A549 (cell line): ENCODE data around the gene FUT8. TPM values are rescaled to one million over a fixed set of nuclear protein-coding genes. Genes with fewer than 3 reads are reported as not detected.

ENCODE experiments used
- ATAC-seq, 2 experiments: fragments of 200-7000 bp in 1 of 2; fragments of >200 bp in 1 of 2; cut with Nextera tagmentation in 1 of 2; cut with Tn5 transposase in 1 of 2; 3 replicates each; pipeline versions ENCODE4 v1.8.0 to v1.9.1; 2018 to 2020; ENCODE audit warnings: mild to moderate bottlenecking in 1 of 2, moderate library complexity in 1 of 2
- CTCF ChIA-PET: fragments of 300-600 bp; sonication (Branson Sonifier 250); formaldehyde crosslinking; extraction: SDS; loops from one replicate; lab custom pipeline; 2021; ENCODE audit warnings: antibody characterized with exemption, inconsistent platforms; lab: Yijun Ruan, JAX
- POLR2A ChIA-PET: fragments of 350-600 bp; formaldehyde crosslinking; extraction: SDS; loops from one replicate; lab custom pipeline; 2021; ENCODE audit warnings: antibody characterized with exemption, inconsistent platforms; lab: Yijun Ruan, JAX
- DNase-seq, 2 experiments: peaks; one replicate each; pipeline versions ENCODE4 v3.0.0 to v3.0.0-alpha.2; 2011 to 2016; ENCODE audit warnings: low read depth in 1 of 2, low spot score in 1 of 2
- FAIRE-seq: peaks from 2 replicates; lab custom pipeline; 2011; peaks lifted over from hg19 to GRCh38; lab: Jason Lieb, UNC
- H3K27ac ChIP-seq, 2 experiments: fragments of >200 bp; sonication (Bioruptor Twin); formaldehyde crosslinking; 3 replicates each; pipeline ENCODE4 v1.5.1; 2016 to 2017
- H3K4me1 ChIP-seq: fragments of >200 bp; sonication (Bioruptor Twin); formaldehyde crosslinking; 3 replicates; pipeline ENCODE4 v1.6.1; 2016
- H3K4me2 ChIP-seq: fragments of >200 bp; sonication (Bioruptor Twin); formaldehyde crosslinking; 3 replicates; pipeline ENCODE4 v1.6.1; 2016
- H3K4me3 ChIP-seq: fragments of >200 bp; sonication (Bioruptor Twin); formaldehyde crosslinking; 3 replicates; pipeline ENCODE4 v1.5.1; 2016
- H3K9me3 ChIP-seq: fragments of >200 bp; sonication (Bioruptor Twin); formaldehyde crosslinking; 3 replicates; pipeline ENCODE4 v1.6.1; 2016
- ATOH8 ChIP-seq: fragments of 250-450 bp; sonication (Bioruptor Pico); IDR thresholded peaks from 2 replicates; pipeline ENCODE4 v1.5.0; 2020; ENCODE audit warnings: low read depth, mild to moderate bottlenecking, moderate library complexity
- BCL3 ChIP-seq: fragments of >200 bp; sonication (Bioruptor Twin); formaldehyde crosslinking; IDR thresholded peaks from 3 replicates; pipeline ENCODE4 v1.6.1; 2016
- CBX8 ChIP-seq: fragments of 200-600 bp; sonication (generic); IDR thresholded peaks from 2 replicates; pipeline ENCODE4 v1.6.1; 2016
- CEBPB ChIP-seq, 2 experiments: fragments of >200 bp in 1 of 2; sonication (Bioruptor Twin) in 1 of 2; formaldehyde crosslinking in 1 of 2; IDR thresholded peaks; 2 replicates each; pipeline ENCODE4 v1.6.1; 2012 to 2016
- CTCF ChIP-seq: fragments of >200 bp; sonication (Bioruptor Twin); formaldehyde crosslinking; IDR thresholded peaks from 3 replicates; pipeline ENCODE4 v1.5.1; 2016
- EHMT2 ChIP-seq: fragments of 200-600 bp; sonication (generic); IDR thresholded peaks from 2 replicates; pipeline ENCODE4 v1.6.1; 2016; ENCODE audit warnings: antibody characterized with exemption, low read depth, mild to moderate bottlenecking, moderate library complexity
- FOSB ChIP-seq: fragments of 250-450 bp; sonication (Bioruptor Pico); IDR thresholded peaks from 2 replicates; pipeline ENCODE4 v1.5.0; 2020; ENCODE audit warnings: mild to moderate bottlenecking, moderate library complexity
- HOXA7 ChIP-seq: fragments of 250-450 bp; sonication (Bioruptor Pico); IDR thresholded peaks from 2 replicates; pipeline ENCODE4 v1.5.0; 2020; ENCODE audit warnings: mild to moderate bottlenecking, moderate library complexity
- HOXB5 ChIP-seq: fragments of 250-450 bp; sonication (Bioruptor Pico); IDR thresholded peaks from 2 replicates; pipeline ENCODE4 v1.5.0; 2020; ENCODE audit warnings: mild to moderate bottlenecking, moderate library complexity
- KDM5A ChIP-seq: fragments of 200-600 bp; sonication (generic); IDR thresholded peaks from 2 replicates; pipeline ENCODE4 v1.6.1; 2016; ENCODE audit warnings: antibody characterized with exemption, mild to moderate bottlenecking
- MAX ChIP-seq: IDR thresholded peaks from 2 replicates; pipeline ENCODE4 v1.6.1; 2012
- PBX3 ChIP-seq: IDR thresholded peaks from 2 replicates; pipeline ENCODE4 v1.6.1; 2012
- POLR2A ChIP-seq: IDR thresholded peaks from 2 replicates; pipeline ENCODE4 v1.6.1; 2012; ENCODE audit warnings: mild to moderate bottlenecking, low read length
- RAD21 ChIP-seq, 2 experiments: fragments of >200 bp in 1 of 2; sonication (Bioruptor Twin) in 1 of 2; formaldehyde crosslinking in 1 of 2; IDR thresholded peaks in 1 of 2; conservative IDR thresholded peaks in 1 of 2; 2 replicates in 1 of 2; 3 replicates in 1 of 2; pipeline ENCODE4 v1.6.1; 2012 to 2018; ENCODE audit warnings: inconsistent platforms in 1 of 2
- SMC3 ChIP-seq: fragments of >200 bp; sonication (Bioruptor Twin); formaldehyde crosslinking; IDR thresholded peaks from 3 replicates; pipeline ENCODE4 v1.6.1; 2018; ENCODE audit warnings: inconsistent platforms
- SREBF2 ChIP-seq: fragments of 450-650 bp; IDR thresholded peaks from 2 replicates; pipeline ENCODE4 v1.6.1; 2014; ENCODE audit warnings: mild to moderate bottlenecking, moderate library complexity
- TFCP2L1 ChIP-seq: fragments of 250-450 bp; sonication (Bioruptor Pico); IDR thresholded peaks from 2 replicates; pipeline ENCODE4 v1.5.0; 2021; ENCODE audit warnings: mild to moderate bottlenecking
- TP53 ChIP-seq: fragments of 250-450 bp; sonication (Bioruptor Pico); IDR thresholded peaks from 2 replicates; pipeline ENCODE4 v1.5.0; 2021; ENCODE audit warnings: mild to moderate bottlenecking, moderate library complexity
- USF2 ChIP-seq: fragments of 450-650 bp; IDR thresholded peaks from 2 replicates; pipeline ENCODE4 v1.6.1; 2014; ENCODE audit warnings: antibody characterized with exemption
- ZC3H11A ChIP-seq: fragments of 450-650 bp; IDR thresholded peaks from 2 replicates; pipeline ENCODE4 v1.6.1; 2014; ENCODE audit warnings: antibody characterized with exemption, mild to moderate bottlenecking
- ZNF302 ChIP-seq: fragments of 250-450 bp; sonication (Bioruptor Pico); IDR thresholded peaks from 2 replicates; pipeline ENCODE4 v1.9.0; 2021; ENCODE audit warnings: inconsistent platforms, mild to moderate bottlenecking, moderate library complexity
- WGBS: methylation state at CpG from one replicate; pipeline ENCODE4 v1.1.6; 2017; ENCODE audit errors: missing lambda C conversion rate; 5-methylcytosine and 5-hydroxymethylcytosine counted together
- polyA plus RNA-seq, 4 experiments: library from polyadenylated mRNA; depleted of rRNA in 3 of 4; stranded (reverse); fragments of >200 nt; fragmentation: RNase III in 1 of 4; extraction: RNeasy Plus Mini Kit Qiagen cat#74134 plus additional on column Dnase treatment in 1 of 4; gene quantifications; 2 replicates in 3 of 4; 3 replicates in 1 of 4; pipeline ENCODE4 v1.2.3, GENCODE V29; 2011 to 2017

The FUT8 gene
- polyA plus RNA-seq, 2 of the 4 experiments (the other 2 are of a cell fraction), result 20.3 to 22.9 TPM

- ATAC-seq (no peak), DNase-seq (no peak)
- CTCF ChIA-PET, result no interaction called here
- H3K9me3 ChIP-seq, result no peaks in the 10 kb centered on the region
- H3K4me2 ChIP-seq, result no peak overlapping the region
- no peak overlapping the region for H3K27ac ChIP-seq
- H3K4me3 ChIP-seq, result no peak overlapping the region
- TF ChIP-seq PBX3 (no peak), CTCF (no peak), ZNF302 (CRISPR knock-in tag) (no peak), POLR2A (no peak), RAD21 (conservative IDR thresholded peaks at IDR 0.05 in 1 of 2, IDR thresholded peaks at IDR 0.05 in 1 of 2) (no peak), SREBF2 (no peak), HOXB5 (CRISPR knock-in tag) (no peak), MAX (no peak), CEBPB (IDR thresholded peaks at IDR 0.05) (no peak), TFCP2L1 (CRISPR knock-in tag) (no peak), EHMT2 (no peak)
- TF ChIP-seq, all 56 proteins: peak for 0
- FAIRE-seq, result no peak
- POLR2A ChIA-PET, result no interaction called here
- H3K4me1 ChIP-seq, result peaks cover 15% of the 10 kb centered on the region; the same call in 2 of the 3 replicates
Observed at GRCh38 chr14:65604535-65604934, 192.0 kb downstream of the FUT8 start.

GRCh38 chr14:65604936-65605335, 192.4 kb downstream of the FUT8 start:
- WGBS, result 44% methylated on average over 2 of the region's 2 CpGs
- DNase-seq (peak in 1 of 2 experiments; percentile 4), FAIRE-seq (no peak)

GRCh38 chr14:65606460-65606859, 193.9 kb downstream of the FUT8 start:
- H3K27ac ChIP-seq, result no peak overlapping the region
- ChIA-PET POLR2A (no interaction called here), CTCF (interaction anchor here (0.6 kb wide), 1 partner anchor 386 kb away, joined by 3 read pairs; no protein-coding TSS in a partner anchor)
- ATAC-seq (no peak), FAIRE-seq (no peak), DNase-seq (no peak)
- no peak overlapping the region for H3K4me2 ChIP-seq
- no peaks in the 10 kb centered on the region for H3K9me3 ChIP-seq
- H3K4me3 ChIP-seq, result no peak overlapping the region
- no peaks in the 10 kb centered on the region for H3K4me1 ChIP-seq
- no peak for TF ChIP-seq HOXA7 (CRISPR knock-in tag)
- no peak for TF ChIP-seq ZC3H11A
- TF ChIP-seq CBX8, result no peak
- no peak for TF ChIP-seq BCL3
- TF ChIP-seq TP53 (CRISPR knock-in tag), result no peak
- TF ChIP-seq HOXB5 (CRISPR knock-in tag), result no peak
- no peak for TF ChIP-seq ATOH8 (CRISPR knock-in tag)
- no peak for TF ChIP-seq KDM5A
- TF ChIP-seq FOSB (CRISPR knock-in tag), result no peak
- TF ChIP-seq PBX3, result no peak
- no peak for TF ChIP-seq USF2

More at GRCh38 chr14:65604936-65605335, 192.4 kb downstream of the FUT8 start:
- TF ChIP-seq SMC3 (peak; percentile 47; the same call in 2 of the 3 replicates), RAD21 (conservative IDR thresholded peaks at IDR 0.05 in 1 of 2, IDR thresholded peaks at IDR 0.05 in 1 of 2) (peak; percentile 47 to 52; a peak in 4 of 5 replicates), TP53 (CRISPR knock-in tag) (no peak), CTCF (peak; percentile 24; the same call in 1 of the 3 replicates)
- Histone ChIP-seq H3K4me1 (peaks cover 11% of the 10 kb centered on the region; the same call in 2 of the 3 replicates), H3K4me2 (no peak overlapping the region), H3K4me3 (no peak overlapping the region), H3K9me3 (no peaks in the 10 kb centered on the region), H3K27ac (no peak overlapping the region)
- no peak for ATAC-seq
- ChIA-PET CTCF (no interaction called here), POLR2A (no interaction called here)
